NCI-H2196 treated with DMSO at 0.1 percent for 48 hours (cell line): ENCODE measurements around the gene PDE2A.

Experiments
- DNase-seq: peaks from one replicate; lab custom pipeline; 2025; ENCODE audit not compliant: unreplicated experiment; lab: John Stamatoyannopoulos, UW

PDE2A gene

DNA sequence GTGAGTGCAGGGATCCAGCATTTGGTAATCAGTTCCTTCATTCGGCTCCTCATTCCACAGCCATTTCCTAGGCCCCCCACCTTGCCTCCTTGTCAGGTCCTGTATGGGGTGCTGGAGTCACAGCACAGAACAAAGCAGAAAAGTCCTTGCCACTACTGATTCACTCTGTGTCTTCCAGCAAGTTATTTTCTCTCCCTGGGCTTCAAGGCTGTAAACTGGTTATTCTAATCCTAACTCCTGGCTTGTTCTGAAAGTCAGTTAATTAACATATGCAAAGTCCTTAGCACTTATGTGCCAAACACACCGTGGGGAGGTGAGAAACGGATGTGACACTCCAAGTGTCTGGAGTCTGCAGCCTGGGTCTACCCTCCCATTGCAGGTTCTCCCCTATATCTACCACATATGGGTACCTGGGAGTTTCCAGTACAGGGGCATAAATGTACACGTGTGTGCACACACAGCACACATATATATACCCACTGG, 30.6 kb upstream of the PDE2A start:
- DNase-seq: no peak

DNA sequence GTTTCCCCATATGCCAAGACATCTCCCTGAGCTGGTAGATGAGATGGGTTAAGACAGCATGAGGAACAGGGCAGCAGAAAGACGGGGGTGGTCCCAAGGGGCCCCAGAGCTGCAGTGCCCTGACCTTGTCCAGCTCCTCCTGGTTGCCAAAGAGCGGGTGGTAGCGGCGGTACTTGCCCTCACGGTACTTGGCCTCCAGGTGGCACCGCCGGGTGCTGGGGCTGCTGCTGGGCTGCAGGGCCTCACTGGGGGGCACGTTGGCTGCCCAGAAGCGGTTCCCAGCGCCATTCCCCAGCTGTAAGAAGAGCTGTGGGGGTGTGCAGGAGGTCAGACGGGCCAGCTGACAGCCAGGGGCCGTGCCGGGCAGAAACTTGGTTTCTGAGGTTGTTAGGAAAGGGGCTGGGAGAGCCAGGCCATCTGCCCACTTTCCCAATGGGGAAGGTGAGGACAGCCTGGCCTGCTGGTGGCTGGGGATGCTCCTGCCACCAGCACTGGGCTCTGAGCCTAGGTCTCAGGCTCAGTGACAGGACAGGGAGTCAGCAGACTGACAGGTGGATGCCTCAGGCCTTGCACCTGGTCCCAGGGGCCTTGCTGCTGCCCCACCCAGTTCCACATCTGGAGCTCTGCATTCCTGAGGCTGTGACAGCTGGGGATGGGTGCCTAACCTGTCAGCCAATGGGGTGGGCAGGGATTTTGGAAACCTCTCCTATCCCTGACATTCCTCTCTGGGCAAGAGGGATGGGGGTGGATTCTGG, 30.0 kb upstream of the PDE2A start:
- no peak for DNase-seq

DNA sequence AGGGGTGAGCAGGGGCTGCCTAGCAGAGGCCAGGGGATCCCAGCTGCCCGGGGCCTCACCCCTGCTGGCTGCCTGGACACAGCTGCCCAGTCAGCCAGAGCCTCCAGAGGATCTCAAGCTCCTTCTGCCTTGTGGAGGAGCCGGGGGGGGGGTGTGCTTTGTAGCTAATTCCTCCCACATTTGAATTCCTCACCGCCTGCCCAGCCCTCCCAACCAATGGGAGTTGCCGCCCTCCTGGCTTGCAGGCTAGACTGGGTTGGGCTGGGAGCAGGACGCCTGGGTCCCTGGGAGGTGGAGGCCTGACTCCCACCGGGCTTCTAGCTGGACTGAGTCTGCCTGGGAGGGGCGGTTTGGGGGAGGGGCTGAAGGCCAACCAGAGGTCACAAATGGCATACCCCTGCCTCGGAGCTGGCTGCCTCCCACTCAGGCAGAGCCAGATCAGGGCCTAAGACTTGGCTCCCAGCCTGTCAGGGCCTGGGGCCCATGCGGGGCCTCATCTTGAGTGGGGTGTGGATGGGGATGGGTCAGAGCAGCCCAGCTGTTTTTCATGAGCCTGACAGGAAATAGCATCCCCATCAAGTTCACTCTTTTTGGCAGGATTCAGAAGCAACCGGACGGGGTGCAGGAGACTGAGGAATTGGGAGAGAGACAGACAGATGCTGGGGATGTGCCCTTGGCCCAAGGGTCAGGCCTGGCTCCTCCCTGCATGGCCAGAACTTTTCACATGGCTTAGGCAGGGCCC, 29.2 kb upstream of the PDE2A start:
- no peak for DNase-seq

DNA sequence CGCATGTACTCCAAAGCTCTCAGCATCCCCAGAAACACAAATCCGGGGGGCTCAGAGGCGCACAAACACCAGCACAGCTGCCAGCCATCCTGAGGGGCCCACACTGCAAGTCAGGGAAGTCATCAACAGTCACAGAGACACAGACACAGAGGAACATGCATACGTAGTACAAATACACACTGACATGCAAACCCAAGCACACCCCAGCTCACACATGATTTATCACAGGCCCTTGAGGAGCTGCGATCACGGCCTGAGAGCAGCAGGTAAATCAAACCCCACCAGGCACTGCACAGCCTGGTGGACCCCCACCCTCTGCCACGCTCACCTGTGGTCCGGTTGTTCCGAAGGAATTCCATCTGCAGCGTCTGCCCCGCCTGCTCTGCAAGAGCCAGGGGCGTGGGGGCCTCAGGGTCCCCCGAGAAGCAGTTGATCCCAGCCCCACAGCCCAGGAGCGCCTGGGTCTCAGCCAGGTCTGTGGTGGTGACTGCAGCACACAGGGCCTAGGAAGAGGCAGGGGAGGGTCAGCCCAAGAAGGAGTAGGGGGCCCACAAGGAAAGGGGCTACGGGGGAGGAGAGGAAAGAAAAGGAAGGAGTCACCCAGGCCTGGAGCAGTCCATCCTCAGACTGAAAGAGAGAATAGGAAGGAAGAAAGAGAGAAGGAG, 28.5 kb upstream of the PDE2A start:
- DNase-seq: no peak

DNA sequence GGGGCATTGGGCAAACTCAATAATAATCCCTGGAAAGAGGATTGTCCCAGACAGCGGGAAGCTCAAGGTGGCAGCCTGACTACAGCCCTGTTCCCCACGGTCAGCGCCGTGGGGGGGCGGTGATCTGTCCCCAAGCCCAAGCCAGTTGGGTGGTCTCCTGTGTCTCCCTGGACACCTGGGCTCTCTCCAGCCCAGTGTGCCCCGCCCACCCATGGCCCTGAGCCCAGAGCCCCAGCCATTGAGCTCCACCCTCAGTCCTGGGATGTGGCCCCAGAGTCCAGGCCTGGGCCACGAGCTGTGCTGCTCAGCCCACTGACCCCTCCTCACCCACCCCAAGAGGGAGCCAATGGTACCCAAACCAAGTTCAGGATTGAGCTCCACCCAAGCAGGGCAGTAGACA, 27.9 kb upstream of the PDE2A start:
- no peak for DNase-seq

DNA sequence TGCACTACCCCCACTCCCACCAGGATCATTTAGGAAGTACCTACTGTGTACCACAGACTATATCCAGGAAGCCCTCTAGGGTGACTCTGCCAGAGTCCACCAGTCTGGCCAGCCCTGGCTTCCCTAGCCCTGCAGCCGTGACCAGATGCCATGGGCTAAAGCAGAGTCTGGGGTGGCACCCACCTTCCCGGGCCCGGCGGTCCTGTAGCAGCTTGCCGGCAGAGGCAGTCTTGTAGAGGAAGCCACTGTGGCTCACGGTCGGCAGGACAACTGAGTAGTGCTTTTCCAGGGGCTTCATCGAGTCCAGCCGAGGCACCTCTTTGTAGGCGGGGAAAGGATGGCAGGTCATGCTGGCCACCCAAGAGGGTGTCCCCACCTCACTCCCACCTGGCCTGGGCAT, 27.2 kb upstream of the PDE2A start:
- DNase-seq: no peak

DNA sequence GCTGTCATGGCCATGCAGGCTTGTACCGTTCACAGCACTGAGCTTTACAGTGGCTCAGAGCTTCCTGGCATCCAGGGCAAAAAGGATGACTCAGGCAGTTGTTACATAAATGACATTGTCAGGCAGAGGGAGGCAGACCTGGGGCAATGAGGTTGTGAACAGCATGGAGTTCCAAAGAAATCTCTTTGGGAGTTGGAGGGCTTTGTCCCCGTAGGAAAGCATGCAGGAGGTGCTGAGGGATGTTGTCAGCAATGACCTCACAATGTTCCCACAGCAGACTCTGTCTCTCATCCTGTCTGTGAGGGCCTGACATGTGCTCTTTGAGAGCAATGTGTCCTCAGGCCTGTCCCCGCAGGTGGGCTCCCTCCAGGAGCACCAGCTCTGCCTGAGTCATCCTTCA, 25.9 kb upstream of the PDE2A start:
- no peak for DNase-seq

DNA sequence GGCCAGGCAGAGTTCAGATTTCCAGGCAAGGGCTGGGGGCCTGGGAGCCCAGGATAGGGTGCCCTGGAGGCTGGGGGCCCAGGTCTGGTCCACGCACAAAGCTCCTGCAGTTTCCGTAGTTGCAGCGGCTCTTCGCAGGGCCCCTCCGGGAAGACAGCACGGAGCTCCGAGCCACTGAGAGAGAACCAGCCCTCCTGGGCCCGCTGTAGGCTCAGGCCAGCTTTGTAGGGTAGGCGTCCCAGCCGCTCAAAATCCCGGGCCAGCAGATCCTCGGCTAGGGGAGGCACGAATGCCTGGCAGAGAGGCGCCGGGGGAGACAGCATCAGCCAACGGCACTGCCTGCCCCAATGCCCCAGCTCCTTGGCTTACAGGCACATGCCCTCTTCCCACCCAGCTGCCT, 23.6 kb upstream of the PDE2A start:
- no peak for DNase-seq

DNA sequence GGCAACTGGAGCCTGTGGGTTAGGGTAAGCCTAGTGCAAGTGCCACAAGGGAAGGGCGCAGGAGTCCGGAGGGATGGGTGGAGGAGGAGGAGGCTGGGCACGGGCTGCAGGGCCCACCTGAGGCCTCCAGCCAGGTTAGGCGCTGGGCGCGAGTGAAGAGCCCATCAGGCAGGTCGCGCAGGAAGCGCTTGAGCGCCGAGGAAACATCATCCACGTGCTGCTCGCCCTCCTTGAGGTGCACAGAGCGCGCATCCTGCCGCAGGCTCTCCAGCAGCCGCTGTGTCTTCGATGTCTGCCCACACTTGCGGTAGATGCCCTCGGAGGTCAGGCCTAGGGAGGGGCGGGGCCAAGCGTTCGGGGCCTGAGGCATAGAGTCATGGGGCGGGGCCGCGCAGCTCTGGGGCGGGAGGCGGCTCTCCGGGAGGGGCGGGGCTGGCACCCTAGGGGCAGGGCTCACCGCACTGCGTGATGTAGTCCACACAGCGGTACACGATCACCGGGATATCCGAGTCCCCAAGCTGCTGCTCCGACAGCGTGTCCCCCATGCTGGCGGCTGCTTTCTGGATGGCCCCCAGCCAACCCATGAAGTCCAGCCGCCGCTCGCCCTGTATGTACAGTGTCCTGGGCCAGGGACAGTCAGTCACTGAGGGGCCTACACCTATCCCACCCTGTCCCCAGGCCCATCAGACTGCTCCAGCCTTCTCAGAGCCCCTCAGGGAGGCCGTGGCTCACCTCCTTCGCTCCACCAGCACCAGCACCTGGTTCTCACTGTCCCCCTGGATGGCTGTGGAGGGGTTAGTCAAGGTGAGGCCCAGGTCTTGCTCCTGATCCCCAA, 22.9 kb upstream of the PDE2A start:
- no peak for DNase-seq

DNA sequence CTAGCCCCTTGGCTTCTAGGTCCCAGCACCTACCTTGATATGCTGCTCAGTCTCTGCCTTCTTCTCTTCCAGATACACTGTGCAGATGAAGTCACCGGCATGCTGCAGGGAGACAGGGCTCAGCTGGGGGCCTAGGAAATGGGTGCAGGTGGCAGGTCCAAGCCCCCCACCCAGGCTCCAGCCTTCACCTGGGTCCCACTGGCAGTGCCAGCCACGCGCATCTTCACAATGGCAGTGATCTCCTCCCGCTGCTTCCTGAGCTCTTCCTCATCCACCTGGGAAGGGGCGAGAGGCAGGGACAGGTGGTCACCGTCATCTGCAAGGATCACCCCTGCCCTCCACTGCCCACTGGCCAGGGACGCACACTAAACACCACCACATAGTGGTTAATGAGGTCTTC, 21.1 kb upstream of the PDE2A start:
- no peak for DNase-seq

DNA sequence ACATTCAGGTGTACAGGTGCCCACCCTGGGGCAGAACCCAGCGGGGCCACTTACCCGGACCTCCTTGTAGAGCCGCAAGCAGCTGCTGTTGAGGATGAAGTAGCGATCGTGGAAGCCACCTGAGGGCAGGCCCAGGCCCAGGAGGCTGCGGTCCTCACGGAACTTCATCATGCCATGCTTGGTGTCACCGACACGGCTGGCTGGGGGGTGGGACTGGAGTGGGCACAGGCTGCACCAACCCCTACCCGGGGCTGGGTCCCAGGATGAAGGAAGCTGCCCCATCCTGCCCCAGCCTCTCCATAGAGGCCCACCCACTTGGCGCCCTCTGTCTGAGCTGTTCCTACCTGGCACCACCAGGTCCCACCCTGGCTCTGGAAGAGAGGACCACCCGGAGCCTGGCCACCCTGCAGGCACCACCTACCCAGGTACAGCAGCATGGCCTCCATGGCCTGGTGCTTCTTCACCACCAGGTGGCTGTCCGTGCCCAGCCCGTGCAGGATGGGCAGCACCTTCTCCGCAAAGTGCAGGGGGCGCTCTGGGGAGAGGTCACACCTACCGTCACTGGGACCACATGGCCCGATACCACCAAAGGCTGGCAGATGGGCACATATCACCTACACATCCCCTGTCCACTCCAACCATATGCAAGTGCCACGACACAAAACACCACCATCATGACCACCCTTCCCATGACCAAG, 19.2 kb upstream of the PDE2A start:
- no peak for DNase-seq

DNA sequence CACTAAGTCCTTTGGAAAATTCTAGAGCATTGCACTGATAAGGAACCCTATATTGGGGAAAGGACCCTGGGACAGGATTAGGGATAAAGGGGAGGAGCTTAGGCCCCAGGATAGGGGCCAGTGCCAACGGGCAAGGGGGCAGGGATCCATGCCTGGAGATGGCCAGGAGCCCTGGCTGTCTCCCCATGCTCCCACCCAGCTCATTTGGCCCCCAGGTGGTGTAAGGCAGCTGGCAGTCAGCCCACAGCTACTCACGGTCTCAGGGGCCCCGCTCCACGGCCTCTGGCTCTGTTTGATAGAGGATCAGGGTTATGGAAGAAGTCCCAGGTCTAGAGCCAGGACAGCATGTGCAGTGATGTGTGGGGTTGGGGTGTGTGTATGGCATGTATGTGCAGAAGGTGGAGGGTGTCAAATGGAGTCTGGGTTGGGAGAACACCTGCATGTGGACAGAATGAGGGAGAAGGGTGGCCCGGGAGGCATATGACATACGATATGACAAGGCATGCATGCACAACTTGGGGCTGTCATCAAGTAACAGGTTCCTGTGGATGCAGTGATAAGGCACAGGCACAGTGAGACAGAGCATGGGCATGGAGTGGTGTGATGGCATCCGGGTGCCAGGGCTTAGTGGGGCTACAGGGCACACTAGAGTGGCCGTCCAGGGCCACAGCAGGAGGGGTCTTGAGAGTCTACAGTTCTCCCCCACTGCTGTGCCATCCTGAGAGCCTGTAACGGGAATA, 18.4 kb upstream of the PDE2A start:
- DNase-seq: no peak

DNA sequence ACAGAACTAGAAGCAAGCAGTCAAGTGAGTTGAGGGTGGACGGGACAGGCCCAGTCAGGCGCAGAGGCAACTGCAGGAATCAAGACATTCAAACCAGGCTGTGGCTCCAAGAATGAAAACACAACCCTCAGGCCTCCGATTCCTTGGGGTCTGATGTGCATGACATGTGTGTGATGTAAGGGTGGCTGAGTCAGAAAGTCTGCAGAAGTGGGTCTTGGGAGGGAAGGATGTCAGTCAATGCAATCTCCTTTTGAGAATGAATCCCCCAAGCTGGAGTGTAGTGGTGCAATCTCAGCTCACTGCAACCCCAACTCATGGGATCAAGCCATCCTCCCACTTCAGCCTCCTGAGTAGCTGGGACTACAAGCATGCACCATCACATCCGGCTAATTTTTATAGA, 15.9 kb upstream of the PDE2A start:
- no peak for DNase-seq

DNA sequence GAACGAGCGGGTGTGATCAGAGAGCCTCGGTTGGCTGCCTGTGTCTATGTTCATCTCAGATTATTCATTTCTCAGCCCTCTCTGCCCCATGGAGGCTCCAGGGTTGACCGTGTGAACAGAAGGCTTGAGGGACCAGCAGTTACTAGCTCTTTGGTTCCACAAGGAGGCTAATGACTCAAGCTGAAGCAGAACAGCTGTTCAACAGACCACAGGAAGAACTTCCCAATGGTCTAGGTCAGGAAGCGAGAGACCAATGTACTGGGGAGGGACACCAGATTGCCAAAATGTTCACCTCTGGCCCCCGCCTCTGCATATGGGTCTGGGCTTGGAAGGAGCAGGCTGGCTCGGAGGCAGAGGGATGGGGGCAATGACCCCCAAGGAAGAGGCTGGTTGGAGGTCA, 14.7 kb upstream of the PDE2A start:
- DNase-seq: no peak

DNA sequence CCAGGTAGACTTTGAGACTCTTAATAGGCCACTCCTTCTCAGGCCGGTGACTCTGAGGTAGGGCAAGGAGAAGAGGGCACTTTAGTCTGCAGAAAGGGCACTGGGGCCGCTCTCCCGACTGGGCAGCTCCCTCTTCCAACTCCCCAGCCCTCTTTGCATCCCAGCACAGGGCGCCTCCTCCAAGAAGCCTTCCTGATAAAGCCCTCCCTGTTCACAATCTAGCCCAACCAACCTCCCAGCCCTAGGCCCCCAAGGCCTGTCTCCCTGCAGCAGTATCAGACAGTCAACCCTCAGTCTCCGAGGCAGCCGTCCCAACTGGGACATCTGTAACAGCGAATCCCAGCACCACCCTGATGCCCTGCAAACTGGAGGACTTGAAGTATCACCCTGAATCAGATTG, 14.3 kb upstream of the PDE2A start:
- DNase-seq: no peak

DNA sequence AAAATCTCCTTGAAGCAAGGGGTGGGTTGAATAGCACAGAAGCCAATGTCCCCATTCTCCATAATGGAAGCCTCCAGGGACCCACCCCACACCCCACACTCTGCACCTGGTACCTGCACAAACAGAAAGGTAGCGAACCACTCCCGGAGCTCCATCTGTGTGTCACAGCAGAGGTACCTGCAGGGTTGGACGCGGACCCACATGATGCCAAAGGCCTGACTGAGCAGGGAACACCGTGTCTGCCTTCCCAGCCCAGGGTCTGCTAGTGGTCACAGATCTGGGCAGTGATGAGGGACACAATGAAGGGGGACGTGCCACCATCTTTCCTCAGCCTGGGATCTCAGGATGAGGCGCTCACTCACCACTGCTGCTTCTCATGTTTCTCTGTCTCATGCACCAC, 13.1 kb upstream of the PDE2A start:
- DNase-seq: no peak

DNA sequence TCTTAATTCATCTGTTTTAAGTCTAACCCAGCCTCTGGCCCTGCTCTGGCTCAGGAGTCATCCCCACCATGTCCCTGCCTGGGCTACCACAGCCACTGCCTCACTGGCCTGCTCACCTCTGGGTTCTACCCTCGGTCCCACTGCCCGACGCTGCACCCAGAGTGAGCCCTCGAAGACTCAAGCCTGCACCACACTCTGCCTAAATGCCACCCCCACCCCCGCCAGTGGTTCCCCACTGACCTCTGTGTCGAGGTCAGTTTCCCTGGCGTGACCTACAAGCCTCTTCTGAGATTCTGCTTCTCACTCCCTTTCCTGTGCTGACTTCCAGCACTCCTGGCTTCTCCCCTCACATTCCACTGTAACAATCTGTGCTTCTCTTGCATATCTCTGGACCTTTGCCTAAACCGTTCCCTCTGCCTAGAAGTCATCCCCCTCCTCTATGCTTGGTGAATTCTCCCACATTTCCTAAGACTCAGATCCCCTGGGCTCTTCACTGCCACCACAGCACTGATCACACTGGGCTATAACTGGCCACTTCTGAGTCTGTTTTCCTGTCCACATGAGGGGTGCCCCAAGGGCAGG, 12.5 kb upstream of the PDE2A start:
- no peak for DNase-seq

DNA sequence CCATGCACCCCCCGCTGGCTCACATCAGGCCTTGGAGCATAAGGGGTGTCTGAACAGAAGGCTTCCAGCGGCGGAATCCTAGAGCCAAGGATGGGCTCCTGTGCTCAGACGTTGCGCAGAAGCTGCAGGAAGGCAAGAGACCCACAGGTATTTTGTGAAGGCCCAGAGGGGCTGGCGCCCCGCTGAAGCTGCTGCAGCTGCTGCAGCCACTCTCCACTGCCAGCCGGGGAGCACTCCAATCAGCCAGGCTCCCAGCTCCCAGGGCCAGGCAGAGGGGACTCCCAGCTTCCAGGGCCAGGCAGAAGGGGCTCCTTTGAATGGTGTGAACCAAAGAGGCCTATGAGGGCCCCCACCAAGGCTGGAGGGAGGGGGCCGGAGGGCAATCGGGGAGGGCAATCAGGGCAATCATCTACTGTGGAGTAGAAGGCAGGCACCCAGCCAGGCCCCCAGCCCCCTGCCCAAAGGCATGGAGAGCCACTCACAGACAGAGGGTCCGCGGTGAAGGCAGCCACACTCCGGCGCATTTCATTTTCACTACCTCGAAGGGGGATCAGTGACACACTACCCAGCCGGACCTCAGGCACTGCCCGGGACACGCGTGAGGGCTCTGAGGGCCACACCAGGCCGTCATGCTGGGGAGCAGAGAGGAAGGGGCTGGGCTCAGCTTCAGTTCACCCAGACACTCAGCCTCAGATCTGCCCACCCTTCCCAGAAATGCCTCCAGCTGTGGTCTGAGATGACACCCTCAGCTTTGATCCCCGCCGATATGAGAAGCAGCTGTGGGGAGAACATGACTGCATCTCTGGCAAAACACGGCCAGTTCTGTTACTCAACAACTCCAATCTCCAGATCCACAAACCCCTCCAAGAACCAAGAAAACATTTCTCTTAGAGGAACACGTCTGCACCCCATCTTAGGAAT, 11.6 kb upstream of the PDE2A start:
- no peak for DNase-seq
